Esophagus squamous epithelium (tissue), 5 donors: ENCODE measurements around the gene PPP1CC. TPM values are rescaled to one million over a fixed set of nuclear protein-coding genes. Genes with fewer than 3 reads are reported as not detected.

Experiments used
- DNase-seq: peaks from one replicate; lab custom pipeline; 2025; lab: John Stamatoyannopoulos, UW
- H3K27ac ChIP-seq, 4 donors: fragments of 200-600 bp; sonication (generic); one replicate each; pipeline ENCODE4 v1.5.1; 2016 to 2019; ENCODE audit warnings: mild to moderate bottlenecking in 1 of 4
- H3K27me3 ChIP-seq, 4 donors: fragments of 200-600 bp; sonication (generic); 1 replicate in 3 of 4; 2 replicates in 1 of 4; pipeline versions ENCODE4 v1.5.1 to v1.6.0; 2017 to 2021; ENCODE audit warnings: antibody characterized with exemption in 1 of 4
- H3K36me3 ChIP-seq, 3 donors: fragments of 200-600 bp; sonication (generic); one replicate each; pipeline ENCODE4 v1.5.1; 2016 to 2019
- H3K4me1 ChIP-seq, 3 donors: fragments of 200-600 bp; sonication (generic); one replicate each; pipeline ENCODE4 v1.5.1; 2017 to 2019
- H3K4me3 ChIP-seq, 4 donors: fragments of 200-600 bp; sonication (generic); 1 replicate in 3 of 4; 2 replicates in 1 of 4; pipeline ENCODE4 v1.5.1; 2016 to 2019; ENCODE audit warnings: mild to moderate bottlenecking in 2 of 4, moderate library complexity in 1 of 4
- H3K9me3 ChIP-seq, 3 donors: fragments of 200-600 bp; sonication (generic); one replicate each; pipeline ENCODE4 v1.5.1; 2016 to 2019
- CTCF ChIP-seq, 6 experiments: fragments of 450-650 bp in 4 of 6; fragments of 200-600 bp in 2 of 6; sonication (generic) in 2 of 6; IDR thresholded peaks; one replicate each; pipeline ENCODE4 v1.5.1; 2016 to 2019; ENCODE audit warnings: antibody characterized with exemption in 6 of 6, mild to moderate bottlenecking in 4 of 6, moderate library complexity in 4 of 6
- POLR2A ChIP-seq, 4 donors: fragments of 450-650 bp; IDR thresholded peaks; one replicate each; pipeline ENCODE4 v1.6.1; 2017; ENCODE audit warnings: antibody characterized with exemption in 4 of 4, mild to moderate bottlenecking in 4 of 4, moderate library complexity in 3 of 4
- WGBS, 2 donors: methylation state at CpG; one replicate each; pipeline ENCODE4 v1.1.5; 2018; 5-methylcytosine and 5-hydroxymethylcytosine counted together
- intact Hi-C: fragments of 100-400 bp; cut with DNase I; formaldehyde crosslinking; loops from one replicate; pipeline ENCODE4 v1.15.0; 2022
- total RNA-seq, 4 donors: library from RNA; depleted of rRNA; stranded (reverse); fragments of >200 nt; gene quantifications; one replicate each; pipeline ENCODE4 v1.1.0, GENCODE V29; 2016
- donor health status: DM: yes; HTN: yes; CAD: no.

Gene PPP1CC
- total RNA-seq, 4 donors from 2014 or later, result 55.3 to 127 (median 114) TPM

GRCh38 chr12:110704750-110705149 lies 37.9 kb downstream of the PPP1CC start:
- H3K4me1 ChIP-seq, result no peaks in the 10 kb centered on the region
- 25 to 27% methylated on average over 4 to 5 of the region's 5 CpGs for WGBS, 2 donors
- no peaks in the 10 kb centered on the region for H3K36me3 ChIP-seq
- H3K27me3 ChIP-seq, result no peaks in the 10 kb centered on the region
- no peak for DNase-seq
- intact Hi-C loops, result no loop called here
- no peak overlapping the region for H3K27ac ChIP-seq
- no peaks in the 10 kb centered on the region for H3K9me3 ChIP-seq
- H3K4me3 ChIP-seq, result no peak overlapping the region
- TF ChIP-seq POLR2A (IDR thresholded peaks at IDR 0.05) (no peak), CTCF (IDR thresholded peaks at IDR 0.05) (peak in 4 of 6 experiments; percentile 10 to 39 (median 24))

GRCh38 chr12:110704231-110704630 lies 38.5 kb downstream of the PPP1CC start:
- H3K36me3 ChIP-seq, result no peaks in the 10 kb centered on the region
- no peak for DNase-seq
- no peaks in the 10 kb centered on the region for H3K9me3 ChIP-seq
- TF ChIP-seq POLR2A (IDR thresholded peaks at IDR 0.05), result no peak
- TF ChIP-seq CTCF (IDR thresholded peaks at IDR 0.05), result no peak
- WGBS, 2 donors, result 94% methylated on average over 5 of the region's 5 CpGs
- no peaks in the 10 kb centered on the region for H3K27me3 ChIP-seq
- intact Hi-C loops, result no loop called here
- no peak overlapping the region for H3K27ac ChIP-seq
- H3K4me3 ChIP-seq, result no peak overlapping the region
- peaks cover 0 to under 1% (median 0%) of the 10 kb centered on the region in 3 donors for H3K4me1 ChIP-seq

GRCh38 chr12:110702081-110702480 lies 40.6 kb downstream of the PPP1CC start:
- Histone ChIP-seq H3K27me3 (no peaks in the 10 kb centered on the region), H3K4me1 (peaks cover 0 to 18% (median 7%) of the 10 kb centered on the region in 3 donors), H3K9me3 (no peaks in the 10 kb centered on the region), H3K27ac (no peak overlapping the region), H3K4me3 (no peak overlapping the region), H3K36me3 (no peaks in the 10 kb centered on the region)
- 85 to 89% methylated on average over 5 of the region's 5 CpGs for WGBS, 2 donors
- DNase-seq, result no peak
- no peak for TF ChIP-seq CTCF (IDR thresholded peaks at IDR 0.05)
- TF ChIP-seq POLR2A (IDR thresholded peaks at IDR 0.05), result no peak
- intact Hi-C loops, result no loop called here

GRCh38 chr12:110699591-110700445 lies 42.9 kb downstream of the PPP1CC start:
- intact Hi-C loops, result no loop called here
- Histone ChIP-seq H3K27me3 (no peaks in the 10 kb centered on the region), H3K4me1 (peaks cover 0 to 18% (median 7%) of the 10 kb centered on the region in 3 donors), H3K36me3 (no peaks in the 10 kb centered on the region), H3K9me3 (no peaks in the 10 kb centered on the region), H3K4me3 (no peak overlapping the region), H3K27ac (no peak overlapping the region)
- WGBS, 2 donors, result 81 to 89% methylated on average over 13 to 26 of the region's 28 CpGs
- no peak for DNase-seq
- TF ChIP-seq POLR2A (IDR thresholded peaks at IDR 0.05) (no peak), CTCF (IDR thresholded peaks at IDR 0.05) (no peak)

- DNase-seq, result no peak
- Histone ChIP-seq H3K4me1 (peaks cover 0 to 18% (median 7%) of the 10 kb centered on the region in 3 donors), H3K27ac (peak overlapping the region in 2 of 4 donors; percentile 27 to 48), H3K27me3 (no peaks in the 10 kb centered on the region), H3K9me3 (no peaks in the 10 kb centered on the region), H3K36me3 (no peaks in the 10 kb centered on the region), H3K4me3 (peak overlapping the region in 2 of 4 donors; percentile 7 to 39)
- TF ChIP-seq POLR2A (IDR thresholded peaks at IDR 0.05) (no peak), CTCF (IDR thresholded peaks at IDR 0.05) (peak; percentile 60 to 81 (median 73))
- intact Hi-C loops, result no loop called here
- 22 to 44% methylated on average over 11 to 12 of the region's 20 CpGs for WGBS, 2 donors
Observed at GRCh38 chr12:110698171-110698902, 44.4 kb downstream of the PPP1CC start.
